WTC11 (cell line): ENCODE data around the gene EP400. TPM values are rescaled to one million over a fixed set of nuclear protein-coding genes. Genes with fewer than 3 reads are reported as not detected.

Experiments used
- ATAC-seq: fragments of 200-7000 bp; cut with Tn5 transposase; 2 replicates; pipeline ENCODE4 v1.10.0; 2021; ENCODE audit warnings: mild to moderate bottlenecking, moderate library complexity
- CTCF ChIA-PET: fragments of 300-600 bp; sonication (Branson Sonifier 250); formaldehyde crosslinking; loops from one replicate; lab custom pipeline; 2021; ENCODE audit warnings: antibody characterized with exemption; lab: Charles Lee
- POLR2A ChIA-PET: fragments of 350-600 bp; sonication (Branson Sonifier 250); formaldehyde crosslinking; loops from one replicate; lab custom pipeline; 2021; ENCODE audit warnings: antibody characterized with exemption; lab: Charles Lee
- DNase-seq: peaks from one replicate; pipeline ENCODE4 v3.0.0; 2021; ENCODE audit warnings: low spot score
- H3K27ac Mint-ChIP-seq: 2 replicates; pipeline ENCODE4 v1.8.0; 2021; ENCODE audit warnings: mixed read lengths
- H3K27me3 Mint-ChIP-seq: 2 replicates; pipeline ENCODE4 v1.8.0; 2021; ENCODE audit warnings: low read depth, mild to moderate bottlenecking, moderate library complexity, mixed read lengths
- H3K36me3 Mint-ChIP-seq: 2 replicates; pipeline ENCODE4 v1.8.0; 2021; ENCODE audit warnings: mixed read lengths
- H3K4me1 Mint-ChIP-seq: 2 replicates; pipeline ENCODE4 v1.8.0; 2022; ENCODE audit warnings: mixed read lengths
- H3K4me3 Mint-ChIP-seq: 2 replicates; pipeline ENCODE4 v1.8.0; 2021; ENCODE audit warnings: mild to moderate bottlenecking, moderate library complexity, mixed read lengths
- H3K9me3 Mint-ChIP-seq: 2 replicates; pipeline ENCODE4 v1.8.0; 2021; ENCODE audit warnings: mixed read lengths
- EMX1 ChIP-seq: fragments of 250-450 bp; sonication (Bioruptor Pico); IDR thresholded peaks from 2 replicates; pipeline ENCODE4 v1.8.0; 2021; ENCODE audit warnings: mild to moderate bottlenecking
- ETV6 ChIP-seq: sonication (generic); formaldehyde crosslinking; IDR thresholded peaks from 2 replicates; pipeline ENCODE4 v1.8.1; 2022; ENCODE audit warnings: mild to moderate bottlenecking, missing genetic modification reagents
- JUN ChIP-seq: sonication (generic); formaldehyde crosslinking; IDR thresholded peaks from 2 replicates; pipeline ENCODE4 v1.8.0; 2023; ENCODE audit warnings: mild to moderate bottlenecking, missing genetic modification reagents
- KAT7 ChIP-seq: sonication (generic); formaldehyde crosslinking; IDR thresholded peaks from 2 replicates; pipeline ENCODE4 v1.8.1; 2023; ENCODE audit warnings: missing genetic modification reagents, mild to moderate bottlenecking, borderline replicate concordance
- NFE2L1 ChIP-seq: sonication (generic); formaldehyde crosslinking; IDR thresholded peaks from 2 replicates; pipeline ENCODE4 v1.8.1; 2023; ENCODE audit warnings: missing genetic modification reagents
- NR1H2 ChIP-seq: sonication (generic); formaldehyde crosslinking; IDR thresholded peaks from 2 replicates; pipeline ENCODE4 v1.9.0; 2021; ENCODE audit warnings: mild to moderate bottlenecking, moderate library complexity, missing genetic modification reagents
- ZNF232 ChIP-seq: sonication (generic); formaldehyde crosslinking; IDR thresholded peaks from 2 replicates; pipeline ENCODE4 v1.8.0; 2022; ENCODE audit warnings: mild to moderate bottlenecking, missing genetic modification reagents
- ZNF317 ChIP-seq: sonication (generic); formaldehyde crosslinking; IDR thresholded peaks from 2 replicates; pipeline ENCODE4 v1.8.1; 2023; ENCODE audit warnings: low read depth, mild to moderate bottlenecking, moderate library complexity, missing genetic modification reagents, borderline replicate concordance
- total RNA-seq: library from RNA; stranded (reverse); gene quantifications from 3 replicates; pipeline ENCODE4 v1.2.3, GENCODE V29; 2021
- TF ChIP-seq, protein P1 (sequence below): sonication (generic); formaldehyde crosslinking; IDR thresholded peaks from 2 replicates; pipeline ENCODE4 v1.8.1; 2023; ENCODE audit warnings: mild to moderate bottlenecking, missing genetic modification reagents, moderate library complexity
- TF ChIP-seq, protein P2 (sequence below): sonication (generic); formaldehyde crosslinking; IDR thresholded peaks from 2 replicates; pipeline ENCODE4 v1.8.1; 2023; ENCODE audit warnings: mild to moderate bottlenecking, moderate library complexity, missing genetic modification reagents
- TF ChIP-seq, protein P3 (sequence below): sonication (generic); formaldehyde crosslinking; conservative IDR thresholded peaks from 2 replicates; pipeline ENCODE4 v1.8.1; 2022; ENCODE audit warnings: mild to moderate bottlenecking, missing genetic modification reagents
- TF ChIP-seq, protein P4 (sequence below): sonication (generic); formaldehyde crosslinking; IDR thresholded peaks from 2 replicates; pipeline ENCODE4 v1.8.1; 2022; ENCODE audit warnings: missing genetic modification reagents, borderline replicate concordance
- TF ChIP-seq, protein P5 (sequence below): sonication (generic); formaldehyde crosslinking; IDR thresholded peaks from 2 replicates; pipeline ENCODE4 v1.8.1; 2023; ENCODE audit warnings: mild to moderate bottlenecking, missing genetic modification reagents, moderate library complexity
- TF ChIP-seq, protein P6 (sequence below): sonication (generic); formaldehyde crosslinking; IDR thresholded peaks from 2 replicates; pipeline ENCODE4 v1.8.0; 2022; ENCODE audit warnings: mild to moderate bottlenecking, missing genetic modification reagents
- TF ChIP-seq, protein P7 (sequence below): sonication (generic); formaldehyde crosslinking; conservative IDR thresholded peaks from 2 replicates; pipeline ENCODE4 v1.8.1; 2023; ENCODE audit warnings: mild to moderate bottlenecking, low read depth, missing genetic modification reagents, moderate library complexity
- TF ChIP-seq, protein P8 (sequence below): fragments of 200-600 bp; IDR thresholded peaks from 2 replicates; pipeline ENCODE4 v1.8.0; 2022; ENCODE audit warnings: antibody characterized with exemption
- TF ChIP-seq, protein P9 (sequence below): fragments of 250-450 bp; sonication (Bioruptor Pico); IDR thresholded peaks from 2 replicates; pipeline ENCODE4 v1.8.0; 2021; ENCODE audit warnings: mild to moderate bottlenecking
- TF ChIP-seq, protein P10 (sequence below): fragments of 250-450 bp; sonication (Bioruptor Pico); IDR thresholded peaks from 2 replicates; pipeline ENCODE4 v1.9.0; 2021; ENCODE audit warnings: mild to moderate bottlenecking

The EP400 gene
- total RNA-seq, 1 experiment from 2014 or later = 75.8 TPM

DNA sequence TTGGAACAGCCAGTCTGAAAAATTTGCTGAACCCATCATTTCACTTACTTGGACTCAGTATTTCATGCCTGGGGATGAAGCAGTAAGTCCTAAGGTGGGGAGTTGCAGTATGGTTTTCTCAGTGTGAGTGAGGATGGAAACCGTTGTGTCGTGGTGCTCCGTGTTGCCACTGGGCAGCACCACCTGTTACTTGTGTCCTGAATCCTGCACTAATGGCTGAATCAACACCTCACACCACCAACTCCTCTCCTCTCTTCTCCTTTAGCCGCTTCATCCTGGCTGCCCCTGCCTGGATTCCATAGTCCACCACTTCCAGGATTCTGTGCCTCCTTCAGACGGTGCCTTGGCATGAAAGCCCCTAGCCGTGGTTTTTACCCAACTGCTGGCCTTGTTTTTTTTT is 3.0 kb upstream of the EP400 start:
- ChIA-PET POLR2A (interaction anchor here (0.8 kb wide), 1 partner anchor 19 kb away, joined by 3 read pairs; no protein-coding TSS in a partner anchor), CTCF (no interaction called here)
- Mint-ChIP-seq H3K27me3 (no peaks in the 10 kb centered on the region), H3K9me3 (no peaks in the 10 kb centered on the region), H3K36me3 (peaks cover 33% of the 10 kb centered on the region), H3K4me1 (peaks cover 7% of the 10 kb centered on the region), H3K27ac (peak overlapping the region; percentile 83), H3K4me3 (no peak overlapping the region)
- ATAC-seq (no peak), DNase-seq (no peak)
- TF ChIP-seq NR1H2 (CRISPR knock-in tag) = no peak
- TF ChIP-seq, protein P1, sequence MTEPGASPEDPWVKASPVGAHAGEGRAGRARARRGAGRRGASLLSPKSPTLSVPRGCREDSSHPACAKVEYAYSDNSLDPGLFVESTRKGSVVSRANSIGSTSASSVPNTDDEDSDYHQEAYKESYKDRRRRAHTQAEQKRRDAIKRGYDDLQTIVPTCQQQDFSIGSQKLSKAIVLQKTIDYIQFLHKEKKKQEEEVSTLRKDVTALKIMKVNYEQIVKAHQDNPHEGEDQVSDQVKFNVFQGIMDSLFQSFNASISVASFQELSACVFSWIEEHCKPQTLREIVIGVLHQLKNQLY (CRISPR knock-in tag) = no peak
- TF ChIP-seq, protein P2, sequence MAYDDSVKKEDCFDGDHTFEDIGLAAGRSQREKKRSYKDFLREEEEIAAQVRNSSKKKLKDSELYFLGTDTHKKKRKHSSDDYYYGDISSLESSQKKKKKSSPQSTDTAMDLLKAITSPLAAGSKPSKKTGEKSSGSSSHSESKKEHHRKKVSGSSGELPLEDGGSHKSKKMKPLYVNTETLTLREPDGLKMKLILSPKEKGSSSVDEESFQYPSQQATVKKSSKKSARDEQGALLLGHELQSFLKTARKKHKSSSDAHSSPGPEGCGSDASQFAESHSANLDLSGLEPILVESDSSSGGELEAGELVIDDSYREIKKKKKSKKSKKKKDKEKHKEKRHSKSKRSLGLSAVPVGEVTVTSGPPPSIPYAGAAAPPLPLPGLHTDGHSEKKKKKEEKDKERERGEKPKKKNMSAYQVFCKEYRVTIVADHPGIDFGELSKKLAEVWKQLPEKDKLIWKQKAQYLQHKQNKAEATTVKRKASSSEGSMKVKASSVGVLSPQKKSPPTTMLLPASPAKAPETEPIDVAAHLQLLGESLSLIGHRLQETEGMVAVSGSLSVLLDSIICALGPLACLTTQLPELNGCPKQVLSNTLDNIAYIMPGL (CRISPR knock-in tag) = no peak
- TF ChIP-seq, protein P3, sequence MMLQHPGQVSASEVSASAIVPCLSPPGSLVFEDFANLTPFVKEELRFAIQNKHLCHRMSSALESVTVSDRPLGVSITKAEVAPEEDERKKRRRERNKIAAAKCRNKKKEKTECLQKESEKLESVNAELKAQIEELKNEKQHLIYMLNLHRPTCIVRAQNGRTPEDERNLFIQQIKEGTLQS (CRISPR knock-in tag) = no peak
- TF ChIP-seq, protein P4, sequence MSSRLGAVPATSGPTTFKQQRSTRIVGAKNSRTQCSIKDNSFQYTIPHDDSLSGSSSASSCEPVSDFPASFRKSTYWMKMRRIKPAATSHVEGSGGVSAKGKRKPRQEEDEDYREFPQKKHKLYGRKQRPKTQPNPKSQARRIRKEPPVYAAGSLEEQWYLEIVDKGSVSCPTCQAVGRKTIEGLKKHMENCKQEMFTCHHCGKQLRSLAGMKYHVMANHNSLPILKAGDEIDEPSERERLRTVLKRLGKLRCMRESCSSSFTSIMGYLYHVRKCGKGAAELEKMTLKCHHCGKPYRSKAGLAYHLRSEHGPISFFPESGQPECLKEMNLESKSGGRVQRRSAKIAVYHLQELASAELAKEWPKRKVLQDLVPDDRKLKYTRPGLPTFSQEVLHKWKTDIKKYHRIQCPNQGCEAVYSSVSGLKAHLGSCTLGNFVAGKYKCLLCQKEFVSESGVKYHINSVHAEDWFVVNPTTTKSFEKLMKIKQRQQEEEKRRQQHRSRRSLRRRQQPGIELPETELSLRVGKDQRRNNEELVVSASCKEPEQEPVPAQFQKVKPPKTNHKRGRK (CRISPR knock-in tag) = no peak
- no peak for TF ChIP-seq JUN (CRISPR knock-in tag)
- TF ChIP-seq EMX1 (CRISPR knock-in tag) = no peak
- TF ChIP-seq, protein P5, sequence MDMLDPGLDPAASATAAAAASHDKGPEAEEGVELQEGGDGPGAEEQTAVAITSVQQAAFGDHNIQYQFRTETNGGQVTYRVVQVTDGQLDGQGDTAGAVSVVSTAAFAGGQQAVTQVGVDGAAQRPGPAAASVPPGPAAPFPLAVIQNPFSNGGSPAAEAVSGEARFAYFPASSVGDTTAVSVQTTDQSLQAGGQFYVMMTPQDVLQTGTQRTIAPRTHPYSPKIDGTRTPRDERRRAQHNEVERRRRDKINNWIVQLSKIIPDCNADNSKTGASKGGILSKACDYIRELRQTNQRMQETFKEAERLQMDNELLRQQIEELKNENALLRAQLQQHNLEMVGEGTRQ (CRISPR knock-in tag) = no peak
- TF ChIP-seq, protein P6, sequence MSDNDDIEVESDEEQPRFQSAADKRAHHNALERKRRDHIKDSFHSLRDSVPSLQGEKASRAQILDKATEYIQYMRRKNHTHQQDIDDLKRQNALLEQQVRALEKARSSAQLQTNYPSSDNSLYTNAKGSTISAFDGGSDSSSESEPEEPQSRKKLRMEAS (CRISPR knock-in tag) = no peak
- TF ChIP-seq, protein P7, sequence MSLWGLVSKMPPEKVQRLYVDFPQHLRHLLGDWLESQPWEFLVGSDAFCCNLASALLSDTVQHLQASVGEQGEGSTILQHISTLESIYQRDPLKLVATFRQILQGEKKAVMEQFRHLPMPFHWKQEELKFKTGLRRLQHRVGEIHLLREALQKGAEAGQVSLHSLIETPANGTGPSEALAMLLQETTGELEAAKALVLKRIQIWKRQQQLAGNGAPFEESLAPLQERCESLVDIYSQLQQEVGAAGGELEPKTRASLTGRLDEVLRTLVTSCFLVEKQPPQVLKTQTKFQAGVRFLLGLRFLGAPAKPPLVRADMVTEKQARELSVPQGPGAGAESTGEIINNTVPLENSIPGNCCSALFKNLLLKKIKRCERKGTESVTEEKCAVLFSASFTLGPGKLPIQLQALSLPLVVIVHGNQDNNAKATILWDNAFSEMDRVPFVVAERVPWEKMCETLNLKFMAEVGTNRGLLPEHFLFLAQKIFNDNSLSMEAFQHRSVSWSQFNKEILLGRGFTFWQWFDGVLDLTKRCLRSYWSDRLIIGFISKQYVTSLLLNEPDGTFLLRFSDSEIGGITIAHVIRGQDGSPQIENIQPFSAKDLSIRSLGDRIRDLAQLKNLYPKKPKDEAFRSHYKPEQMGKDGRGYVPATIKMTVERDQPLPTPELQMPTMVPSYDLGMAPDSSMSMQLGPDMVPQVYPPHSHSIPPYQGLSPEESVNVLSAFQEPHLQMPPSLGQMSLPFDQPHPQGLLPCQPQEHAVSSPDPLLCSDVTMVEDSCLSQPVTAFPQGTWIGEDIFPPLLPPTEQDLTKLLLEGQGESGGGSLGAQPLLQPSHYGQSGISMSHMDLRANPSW = no peak
- no peak for TF ChIP-seq ZNF232 (CRISPR knock-in tag)
- TF ChIP-seq, protein P8, sequence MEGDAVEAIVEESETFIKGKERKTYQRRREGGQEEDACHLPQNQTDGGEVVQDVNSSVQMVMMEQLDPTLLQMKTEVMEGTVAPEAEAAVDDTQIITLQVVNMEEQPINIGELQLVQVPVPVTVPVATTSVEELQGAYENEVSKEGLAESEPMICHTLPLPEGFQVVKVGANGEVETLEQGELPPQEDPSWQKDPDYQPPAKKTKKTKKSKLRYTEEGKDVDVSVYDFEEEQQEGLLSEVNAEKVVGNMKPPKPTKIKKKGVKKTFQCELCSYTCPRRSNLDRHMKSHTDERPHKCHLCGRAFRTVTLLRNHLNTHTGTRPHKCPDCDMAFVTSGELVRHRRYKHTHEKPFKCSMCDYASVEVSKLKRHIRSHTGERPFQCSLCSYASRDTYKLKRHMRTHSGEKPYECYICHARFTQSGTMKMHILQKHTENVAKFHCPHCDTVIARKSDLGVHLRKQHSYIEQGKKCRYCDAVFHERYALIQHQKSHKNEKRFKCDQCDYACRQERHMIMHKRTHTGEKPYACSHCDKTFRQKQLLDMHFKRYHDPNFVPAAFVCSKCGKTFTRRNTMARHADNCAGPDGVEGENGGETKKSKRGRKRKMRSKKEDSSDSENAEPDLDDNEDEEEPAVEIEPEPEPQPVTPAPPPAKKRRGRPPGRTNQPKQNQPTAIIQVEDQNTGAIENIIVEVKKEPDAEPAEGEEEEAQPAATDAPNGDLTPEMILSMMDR = no peak
- TF ChIP-seq ZNF317 (CRISPR knock-in tag) = no peak
- TF ChIP-seq ETV6 (CRISPR knock-in tag) = no peak
- no peak for TF ChIP-seq NFE2L1 (CRISPR knock-in tag)
- TF ChIP-seq, protein P9, sequence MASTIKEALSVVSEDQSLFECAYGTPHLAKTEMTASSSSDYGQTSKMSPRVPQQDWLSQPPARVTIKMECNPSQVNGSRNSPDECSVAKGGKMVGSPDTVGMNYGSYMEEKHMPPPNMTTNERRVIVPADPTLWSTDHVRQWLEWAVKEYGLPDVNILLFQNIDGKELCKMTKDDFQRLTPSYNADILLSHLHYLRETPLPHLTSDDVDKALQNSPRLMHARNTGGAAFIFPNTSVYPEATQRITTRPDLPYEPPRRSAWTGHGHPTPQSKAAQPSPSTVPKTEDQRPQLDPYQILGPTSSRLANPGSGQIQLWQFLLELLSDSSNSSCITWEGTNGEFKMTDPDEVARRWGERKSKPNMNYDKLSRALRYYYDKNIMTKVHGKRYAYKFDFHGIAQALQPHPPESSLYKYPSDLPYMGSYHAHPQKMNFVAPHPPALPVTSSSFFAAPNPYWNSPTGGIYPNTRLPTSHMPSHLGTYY (CRISPR knock-in tag) = no peak
- TF ChIP-seq, protein P10, sequence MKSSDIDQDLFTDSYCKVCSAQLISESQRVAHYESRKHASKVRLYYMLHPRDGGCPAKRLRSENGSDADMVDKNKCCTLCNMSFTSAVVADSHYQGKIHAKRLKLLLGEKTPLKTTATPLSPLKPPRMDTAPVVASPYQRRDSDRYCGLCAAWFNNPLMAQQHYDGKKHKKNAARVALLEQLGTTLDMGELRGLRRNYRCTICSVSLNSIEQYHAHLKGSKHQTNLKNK (CRISPR knock-in tag) = no peak
- no peak for TF ChIP-seq KAT7
